Caco-2 (cell line): ENCODE results near the gene EPHB1. TPM values are rescaled to one million over a fixed set of nuclear protein-coding genes. Genes with fewer than 3 reads are reported as not detected.

Experiments used
- BruUV-seq: library from RNA; stranded (reverse); fragments of 400-500 nt; replicated peaks from 2 replicates; lab custom pipeline; 2021; lab: Mats Ljungman, UMichigan
- CTCF ChIA-PET: fragments of 300-600 bp; sonication (Branson Sonifier 250); formaldehyde crosslinking; loops from one replicate; lab custom pipeline; 2022; ENCODE audit warnings: antibody characterized with exemption; lab: Charles Lee
- POLR2A ChIA-PET: fragments of 300-600 bp; sonication (Branson Sonifier 250); formaldehyde crosslinking; loops from one replicate; lab custom pipeline; 2022; ENCODE audit warnings: antibody characterized with exemption; lab: Charles Lee
- DNase-seq, 2 experiments: peaks; one replicate each; pipeline versions ENCODE4 v3.0.0 to v3.0.0-alpha.2; 2020 to 2022
- H3K27me3 ChIP-seq: replicated peaks from 2 replicates; pipeline ENCODE4 v1.6.0; 2011; ENCODE audit warnings: low read length; ENCODE audit not compliant: control insufficient read depth, insufficient read depth
- H3K36me3 ChIP-seq: 2 replicates; pipeline ENCODE4 v1.5.1; 2011; ENCODE audit warnings: low read length; ENCODE audit not compliant: control insufficient read depth, insufficient read depth
- H3K4me1 ChIP-seq: fragments of 250-450 bp; sonication (Bioruptor Pico); 2 replicates; pipeline ENCODE4 v1.5.1; 2020; ENCODE audit warnings: mild to moderate bottlenecking
- H3K4me3 ChIP-seq: 2 replicates; pipeline ENCODE4 v1.5.1; 2011; ENCODE audit warnings: low read depth, mild to moderate bottlenecking, control low read depth, low read length
- H3K9me3 ChIP-seq: fragments of 250-450 bp; sonication (Bioruptor Pico); 2 replicates; pipeline ENCODE4 v1.5.1; 2020; ENCODE audit warnings: mild to moderate bottlenecking, moderate library complexity
- H3K27ac Mint-ChIP-seq: one replicate; pipeline ENCODE4 v1.8.0; 2022; ENCODE audit warnings: mixed read lengths; ENCODE audit not compliant: unreplicated experiment
- H3K27me3 Mint-ChIP-seq: one replicate; pipeline ENCODE4 v1.8.0; 2022; ENCODE audit warnings: mixed read lengths; ENCODE audit not compliant: insufficient read depth, unreplicated experiment
- H3K36me3 Mint-ChIP-seq: one replicate; pipeline ENCODE4 v1.8.0; 2022; ENCODE audit warnings: mild to moderate bottlenecking, mixed read lengths; ENCODE audit not compliant: insufficient read depth, unreplicated experiment
- H3K4me1 Mint-ChIP-seq: one replicate; pipeline ENCODE4 v1.8.0; 2022; ENCODE audit warnings: low read depth, mixed read lengths; ENCODE audit not compliant: unreplicated experiment
- H3K4me3 Mint-ChIP-seq: one replicate; pipeline ENCODE4 v1.8.0; 2022; ENCODE audit warnings: mild to moderate bottlenecking, moderate library complexity, mixed read lengths; ENCODE audit not compliant: unreplicated experiment
- H3K9me3 Mint-ChIP-seq: one replicate; pipeline ENCODE4 v1.8.0; 2022; ENCODE audit warnings: mixed read lengths; ENCODE audit not compliant: unreplicated experiment
- CTCF ChIP-seq, 2 experiments: fragments of 200-600 bp in 1 of 2; IDR thresholded peaks; 1 replicate in 1 of 2; 2 replicates in 1 of 2; pipeline versions ENCODE4 v1.5.1 to v1.8.0; 2011 to 2022; ENCODE audit warnings: antibody characterized with exemption in 1 of 2, control low read depth in 1 of 2, inconsistent platforms in 1 of 2, low read depth in 1 of 2, low read length in 1 of 2, mild to moderate bottlenecking in 1 of 2, moderate library complexity in 1 of 2; ENCODE audit not compliant: insufficient read depth in 1 of 2, severe bottlenecking in 1 of 2, unreplicated experiment in 1 of 2
- intact Hi-C: fragments of 100-400 bp; cut with micrococcal nuclease; formaldehyde crosslinking; loops from one replicate; pipeline ENCODE4 v1.10.0; 2022; ENCODE audit not compliant: unreplicated experiment
- total RNA-seq: library from RNA; stranded (reverse); gene quantifications from 2 replicates; pipeline ENCODE4 v1.2.3, GENCODE V29; 2022

EPHB1 gene
- total RNA-seq, 1 experiment from 2014 or later: 2.3 TPM

- Mint-ChIP-seq H3K9me3 (no peaks in the 10 kb centered on the region), H3K27me3 (peaks cover 16% of the 10 kb centered on the region), H3K36me3 (no peaks in the 10 kb centered on the region), H3K4me1 (no peaks in the 10 kb centered on the region), H3K27ac (no peak overlapping the region), H3K4me3 (no peak overlapping the region)
- TF ChIP-seq CTCF (IDR thresholded peaks at IDR 0.05; ENCODE audit: insufficient read depth in 1 of 2, low read depth in 1 of 2, low read length in 1 of 2, severe bottlenecking in 1 of 2, unreplicated experiment in 1 of 2): no peak
- Histone ChIP-seq H3K4me3 (no peak overlapping the region), H3K27me3 (no peaks in the 10 kb centered on the region), H3K9me3 (no peaks in the 10 kb centered on the region), H3K36me3 (no peaks in the 10 kb centered on the region), H3K4me1 (no peaks in the 10 kb centered on the region)
- intact Hi-C loops: no loop called here
- POLR2A ChIA-PET: no interaction called here
- CTCF ChIA-PET: no interaction called here
- BruUV-seq: no TSS peak
- no peak for DNase-seq
These were observed 149.4 kb downstream of the EPHB1 start for GRCh38 chr3:134944429-134944828.

- Mint-ChIP-seq H3K4me1 (no peaks in the 10 kb centered on the region), H3K27ac (no peak overlapping the region), H3K4me3 (no peak overlapping the region), H3K36me3 (no peaks in the 10 kb centered on the region), H3K9me3 (no peaks in the 10 kb centered on the region), H3K27me3 (peaks cover 6% of the 10 kb centered on the region)
- DNase-seq: no peak
- Histone ChIP-seq H3K4me1 (no peaks in the 10 kb centered on the region), H3K9me3 (no peaks in the 10 kb centered on the region), H3K27me3 (no peaks in the 10 kb centered on the region; the same call in 1 of the 2 replicates), H3K4me3 (no peak overlapping the region), H3K36me3 (no peaks in the 10 kb centered on the region)
- intact Hi-C loops: no loop called here
- BruUV-seq: no TSS peak
- ChIA-PET CTCF (no interaction called here), POLR2A (no interaction called here)
- no peak for TF ChIP-seq CTCF (IDR thresholded peaks at IDR 0.05; ENCODE audit: insufficient read depth in 1 of 2, low read depth in 1 of 2, low read length in 1 of 2, severe bottlenecking in 1 of 2, unreplicated experiment in 1 of 2)
These were observed 154.1 kb downstream of the EPHB1 start for GRCh38 chr3:134949150-134949549.

DNA sequence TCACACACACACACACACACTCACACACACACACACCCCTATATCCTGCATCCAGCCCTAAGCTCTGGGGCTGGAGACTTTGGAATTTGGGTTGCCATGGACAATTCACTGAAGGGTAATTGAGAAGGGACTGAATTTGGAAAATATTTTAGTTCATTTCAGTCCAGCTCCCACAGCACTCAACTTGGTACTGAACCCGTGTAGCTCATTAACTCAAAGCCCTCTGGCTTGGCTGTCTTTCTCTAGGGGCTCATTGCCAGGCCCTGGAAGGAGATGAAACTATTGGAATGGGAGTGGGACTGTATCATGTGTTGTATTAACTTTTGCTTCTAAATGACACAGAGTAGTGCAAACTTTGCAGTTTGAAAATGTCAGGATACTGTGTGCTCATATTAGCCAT is 157.3 kb downstream of the EPHB1 start:
- Histone ChIP-seq H3K27me3 (no peaks in the 10 kb centered on the region; the same call in 1 of the 2 replicates), H3K36me3 (no peaks in the 10 kb centered on the region), H3K4me1 (no peaks in the 10 kb centered on the region), H3K4me3 (no peak overlapping the region), H3K9me3 (no peaks in the 10 kb centered on the region)
- intact Hi-C loops: no loop called here
- Mint-ChIP-seq H3K36me3 (no peaks in the 10 kb centered on the region), H3K9me3 (no peaks in the 10 kb centered on the region), H3K27ac (no peak overlapping the region), H3K4me1 (no peaks in the 10 kb centered on the region), H3K27me3 (no peaks in the 10 kb centered on the region), H3K4me3 (no peak overlapping the region)
- POLR2A ChIA-PET: no interaction called here
- no peak for TF ChIP-seq CTCF (IDR thresholded peaks at IDR 0.05; ENCODE audit: insufficient read depth in 1 of 2, low read depth in 1 of 2, low read length in 1 of 2, severe bottlenecking in 1 of 2, unreplicated experiment in 1 of 2)
- no peak for DNase-seq
- CTCF ChIA-PET: no interaction called here
- no TSS peak for BruUV-seq
